GM10248 (cell line): ENCODE results near the gene ZNF799.

Experiments used
- CTCF ChIA-PET: fragments of 300-600 bp; sonication (Branson Sonifier 250); formaldehyde crosslinking; extraction: SDS; loops from one replicate; lab custom pipeline; 2021; ENCODE audit warnings: antibody characterized with exemption; lab: Yijun Ruan, JAX
- POLR2A ChIA-PET: fragments of 350-650 bp; sonication (Branson Sonifier 250); formaldehyde crosslinking; extraction: SDS; loops from one replicate; lab custom pipeline; 2020; ENCODE audit warnings: antibody characterized with exemption; lab: Yijun Ruan, JAX
- DNase-seq: peaks from one replicate; pipeline ENCODE4 v3.0.0; 2012; ENCODE audit errors: extremely low spot score
- TF ChIP-seq, protein P1 (sequence below): IDR thresholded peaks from 2 replicates; pipeline ENCODE4 v1.5.1; 2012; ENCODE audit warnings: mild to moderate bottlenecking, low read depth; ENCODE audit errors: extremely low read depth, missing control alignments, control extremely low read depth

ZNF799 gene

DNA sequence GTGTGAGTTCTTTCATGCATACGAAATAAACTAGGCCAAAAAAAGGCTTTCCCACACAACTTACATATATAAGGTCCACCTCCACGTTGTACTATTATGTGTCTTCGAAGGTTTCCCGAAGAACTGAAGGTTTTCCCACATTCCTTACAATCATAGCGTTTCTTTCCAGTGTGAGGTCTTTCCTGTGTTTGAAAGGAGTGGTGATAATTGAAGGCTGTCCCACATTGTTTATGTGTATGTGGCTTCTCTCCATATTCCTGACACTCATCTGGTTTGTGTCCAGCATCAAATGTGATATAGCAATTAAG is 50.2 kb downstream of the ZNF799 start:
- no peak for DNase-seq
- POLR2A ChIA-PET, result no interaction called here
- CTCF ChIA-PET, result no interaction called here
- TF ChIP-seq, protein P1, sequence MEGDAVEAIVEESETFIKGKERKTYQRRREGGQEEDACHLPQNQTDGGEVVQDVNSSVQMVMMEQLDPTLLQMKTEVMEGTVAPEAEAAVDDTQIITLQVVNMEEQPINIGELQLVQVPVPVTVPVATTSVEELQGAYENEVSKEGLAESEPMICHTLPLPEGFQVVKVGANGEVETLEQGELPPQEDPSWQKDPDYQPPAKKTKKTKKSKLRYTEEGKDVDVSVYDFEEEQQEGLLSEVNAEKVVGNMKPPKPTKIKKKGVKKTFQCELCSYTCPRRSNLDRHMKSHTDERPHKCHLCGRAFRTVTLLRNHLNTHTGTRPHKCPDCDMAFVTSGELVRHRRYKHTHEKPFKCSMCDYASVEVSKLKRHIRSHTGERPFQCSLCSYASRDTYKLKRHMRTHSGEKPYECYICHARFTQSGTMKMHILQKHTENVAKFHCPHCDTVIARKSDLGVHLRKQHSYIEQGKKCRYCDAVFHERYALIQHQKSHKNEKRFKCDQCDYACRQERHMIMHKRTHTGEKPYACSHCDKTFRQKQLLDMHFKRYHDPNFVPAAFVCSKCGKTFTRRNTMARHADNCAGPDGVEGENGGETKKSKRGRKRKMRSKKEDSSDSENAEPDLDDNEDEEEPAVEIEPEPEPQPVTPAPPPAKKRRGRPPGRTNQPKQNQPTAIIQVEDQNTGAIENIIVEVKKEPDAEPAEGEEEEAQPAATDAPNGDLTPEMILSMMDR, result no peak

DNA sequence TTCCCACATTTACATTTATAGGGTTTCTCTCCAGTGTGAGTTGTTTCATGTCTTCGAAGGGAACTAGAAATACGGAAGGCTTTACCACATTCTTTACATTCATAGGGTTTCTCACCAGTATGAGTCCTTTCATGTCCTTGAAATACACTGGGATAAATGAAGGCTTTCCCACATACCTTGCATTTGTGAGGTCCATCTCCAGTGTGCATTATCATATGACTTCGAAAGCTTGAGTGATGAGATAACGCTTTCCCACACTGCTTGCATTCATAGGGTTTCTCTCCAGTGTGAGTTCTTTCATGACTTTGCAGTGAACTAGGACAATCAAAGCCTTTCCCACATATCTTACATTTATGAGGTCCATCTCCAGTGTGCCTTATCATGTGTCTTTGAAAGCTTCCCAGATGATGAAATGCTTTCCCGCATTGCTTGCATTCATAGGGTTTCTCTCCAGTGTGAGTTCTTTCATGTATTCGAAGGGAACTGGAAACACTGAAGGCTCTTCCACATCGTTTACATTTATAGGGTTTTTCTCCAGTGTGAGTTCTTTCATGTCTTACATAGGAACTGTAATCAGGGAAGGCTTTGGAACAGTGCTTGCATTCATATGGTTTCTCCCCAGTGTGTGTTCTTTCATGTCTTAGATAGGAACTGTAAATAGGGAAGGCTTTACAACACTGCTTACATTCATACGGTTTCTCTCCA is 50.7 kb downstream of the ZNF799 start:
- POLR2A ChIA-PET, result no interaction called here
- DNase-seq, result no peak
- CTCF ChIA-PET, result no interaction called here
- TF ChIP-seq, protein P1, result no peak

- POLR2A ChIA-PET, result no interaction called here
- no peak for DNase-seq
- TF ChIP-seq, protein P1, result no peak
- CTCF ChIA-PET, result interaction anchor here (1.0 kb wide), 2 partner anchors 108 to 256 kb away, joined by 3 read pairs; no protein-coding TSS in a partner anchor
These were observed 54.2 kb downstream of the ZNF799 start for GRCh38 chr19:12346896-12347295.

DNA sequence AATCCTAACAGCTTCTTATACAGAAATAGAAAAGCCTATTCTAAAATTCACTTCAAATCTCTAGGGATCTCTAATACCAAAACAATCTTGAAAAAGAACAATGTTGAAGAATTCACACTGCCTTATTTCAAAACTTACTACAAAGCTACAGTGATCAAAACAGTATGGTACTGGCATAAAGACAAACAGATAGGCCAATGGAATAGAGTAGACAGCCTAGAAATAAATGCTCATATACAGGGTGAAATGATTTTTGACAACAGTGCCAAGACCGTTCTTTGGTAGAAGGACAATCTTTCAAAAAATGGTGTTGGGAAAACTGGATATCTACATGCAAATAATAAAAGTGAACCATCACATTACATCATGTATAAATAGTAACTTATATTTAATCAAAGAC is 55.9 kb downstream of the ZNF799 start:
- no peak for DNase-seq
- ChIA-PET POLR2A (no interaction called here), CTCF (interaction anchor here (1.6 kb wide), 1 partner anchor 12 kb away, joined by 4 read pairs; the partner anchor contains the start of gene ZNF563)
- TF ChIP-seq, protein P1, result no peak
